ENCODE results near the gene ZGPAT.
"Not testable (repeated sequence)": the region's sequence is repeated elsewhere in the genome, so short reads cannot be mapped to it uniquely, and the experiment has no call there.

The ZGPAT gene

DNA sequence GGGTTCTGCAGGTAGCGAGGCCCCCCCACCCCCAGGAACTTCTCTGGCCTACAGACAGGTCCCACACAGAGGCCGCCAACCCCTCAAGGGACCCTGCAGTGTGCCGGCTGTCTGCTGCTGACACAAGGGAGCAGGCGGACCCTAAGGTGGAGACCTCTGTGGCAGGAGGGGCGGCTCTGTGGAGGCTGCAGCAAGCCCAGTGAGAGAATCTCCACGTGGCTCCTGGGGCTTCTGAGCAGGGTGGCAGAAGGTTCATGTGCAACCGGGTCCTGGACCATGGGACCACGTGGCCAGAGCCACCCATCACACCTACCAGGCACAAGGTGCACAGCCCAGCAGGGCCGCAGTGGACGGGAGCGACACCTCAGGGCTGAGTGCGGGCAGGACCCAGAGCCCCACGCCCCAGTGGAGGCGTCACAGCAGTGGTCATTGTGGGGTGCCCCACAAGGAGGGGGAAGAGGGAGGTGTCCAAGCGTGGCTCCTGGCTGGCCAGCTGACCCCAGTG, 4.3 kb upstream of the ZGPAT start:
- DNase-seq, result no peak

DNA sequence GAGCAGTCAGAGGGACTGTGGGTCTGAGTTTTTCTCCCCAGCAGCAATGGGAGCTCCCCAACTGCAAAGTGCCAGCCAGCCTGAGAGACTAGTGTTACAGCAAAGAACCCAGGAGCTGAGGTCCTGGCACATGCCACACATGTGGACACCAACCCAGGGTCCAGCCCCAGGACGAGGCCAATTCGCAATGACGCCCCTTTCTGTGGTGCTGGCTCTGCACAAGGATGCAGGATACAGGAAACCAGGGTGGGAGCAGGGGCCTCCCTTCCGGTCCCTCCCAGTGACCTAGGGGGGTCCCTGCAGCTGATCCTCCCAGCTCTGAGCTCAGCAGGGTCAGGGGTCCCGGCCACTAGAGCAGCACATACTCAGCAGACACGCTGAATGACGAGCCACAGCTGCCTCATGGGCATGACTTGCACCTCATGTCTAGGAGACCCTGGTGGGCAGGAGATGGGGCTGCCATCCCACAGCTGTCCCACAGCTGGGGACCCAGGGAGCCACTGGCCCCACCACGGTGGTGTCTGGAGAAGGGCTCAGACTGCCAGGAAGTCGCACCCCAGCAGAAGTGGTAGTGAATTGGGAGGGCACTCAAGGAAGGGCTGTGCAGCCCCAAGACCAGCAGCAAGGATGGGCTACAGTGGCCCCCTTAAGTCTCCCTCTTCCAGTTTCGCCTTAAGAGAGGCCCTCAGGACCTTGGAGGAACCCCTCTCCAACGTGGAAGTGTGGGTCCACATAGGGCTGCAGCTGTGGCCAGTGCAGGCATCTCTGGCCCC, 3.7 kb upstream of the ZGPAT start:
- no peak for DNase-seq

DNA sequence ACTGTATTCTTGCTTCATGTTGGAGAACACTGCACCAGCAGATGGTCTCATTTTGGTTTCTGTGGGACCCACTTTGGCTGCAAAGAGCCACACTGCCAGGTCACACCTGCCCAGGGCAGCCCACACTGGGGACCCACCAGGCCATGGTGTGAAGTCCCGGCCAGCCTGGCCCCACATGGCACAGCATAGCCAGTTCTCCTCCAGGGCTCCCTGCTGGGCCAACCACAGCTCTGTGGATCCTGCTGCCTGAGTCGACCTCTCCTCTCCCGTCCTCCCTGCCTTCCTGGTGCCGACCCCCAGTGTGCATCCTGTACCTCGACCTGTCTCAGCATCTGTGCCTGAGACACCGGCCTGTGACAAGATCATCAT, 3.1 kb upstream of the ZGPAT start:
- DNase-seq, result no peak

DNA sequence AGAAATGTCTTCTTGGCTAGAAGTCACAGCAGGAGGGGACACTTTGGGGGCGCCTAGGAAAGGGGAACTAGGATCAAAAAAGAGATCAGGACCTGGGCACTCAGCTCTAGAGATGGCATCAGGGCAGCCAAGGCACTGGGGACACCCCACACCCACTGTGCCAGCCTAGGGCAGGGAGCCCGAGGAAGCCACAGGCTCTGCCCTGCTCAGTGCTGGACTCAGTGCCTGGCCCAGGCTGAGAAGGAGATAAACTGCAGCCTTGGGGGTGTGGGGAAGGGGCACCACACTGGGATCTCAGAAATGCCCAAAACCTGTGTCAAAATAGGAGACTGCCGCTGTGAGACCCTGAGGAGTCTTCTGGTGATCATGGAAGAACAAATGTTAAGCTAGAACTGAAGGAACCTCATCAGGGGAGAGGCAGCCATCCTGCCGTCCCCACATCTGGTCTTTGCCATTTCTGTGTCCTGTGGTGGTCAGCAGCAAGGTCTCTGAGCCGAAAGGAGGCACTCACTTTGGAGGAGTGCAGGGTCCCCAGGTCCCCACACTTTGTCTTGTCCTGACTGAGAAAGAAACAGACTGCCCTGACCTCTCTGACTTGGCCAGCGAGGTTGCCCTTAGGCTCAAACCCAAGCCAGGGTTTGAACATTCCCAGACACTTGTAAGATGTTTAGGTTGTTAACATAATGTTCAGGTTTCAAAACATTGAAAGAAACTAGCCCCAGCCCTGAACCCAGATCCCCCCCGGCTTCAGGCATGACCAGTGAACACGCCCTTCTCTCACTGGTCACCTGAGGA, 2.4 kb upstream of the ZGPAT start:
- DNase-seq, result no peak

DNA sequence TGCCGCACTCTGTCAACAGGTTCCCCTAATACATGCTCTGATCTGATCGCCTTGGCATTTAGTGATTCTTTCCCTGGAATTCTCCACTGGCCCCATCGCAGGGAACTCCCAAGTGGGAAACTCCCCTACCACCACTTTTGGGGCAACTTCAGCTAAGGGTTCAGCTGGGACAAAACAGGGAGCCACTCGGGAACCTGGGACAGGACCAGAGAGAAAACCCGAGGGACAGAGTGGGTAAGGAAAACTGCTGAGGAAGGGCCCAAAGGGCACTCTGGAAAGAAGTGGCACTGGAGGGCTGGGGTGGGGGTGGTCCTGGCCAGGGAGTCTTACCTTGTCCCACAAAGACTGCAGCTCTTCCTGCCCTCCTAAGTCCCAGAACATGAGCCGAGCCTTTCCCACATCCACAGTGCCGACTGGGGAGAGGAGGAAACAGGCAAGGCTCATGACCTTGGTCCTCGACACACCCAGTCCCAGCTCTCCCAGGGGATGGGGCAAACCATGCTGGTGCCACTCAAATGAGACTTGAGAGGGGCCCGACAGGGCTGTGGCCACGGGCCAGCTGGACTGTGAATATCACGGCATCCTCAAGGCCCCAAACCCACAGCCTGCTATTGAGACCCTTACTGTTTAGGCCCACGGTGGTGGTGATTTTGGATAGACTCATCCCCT, 1.7 kb upstream of the ZGPAT start:
- no peak for DNase-seq

DNA sequence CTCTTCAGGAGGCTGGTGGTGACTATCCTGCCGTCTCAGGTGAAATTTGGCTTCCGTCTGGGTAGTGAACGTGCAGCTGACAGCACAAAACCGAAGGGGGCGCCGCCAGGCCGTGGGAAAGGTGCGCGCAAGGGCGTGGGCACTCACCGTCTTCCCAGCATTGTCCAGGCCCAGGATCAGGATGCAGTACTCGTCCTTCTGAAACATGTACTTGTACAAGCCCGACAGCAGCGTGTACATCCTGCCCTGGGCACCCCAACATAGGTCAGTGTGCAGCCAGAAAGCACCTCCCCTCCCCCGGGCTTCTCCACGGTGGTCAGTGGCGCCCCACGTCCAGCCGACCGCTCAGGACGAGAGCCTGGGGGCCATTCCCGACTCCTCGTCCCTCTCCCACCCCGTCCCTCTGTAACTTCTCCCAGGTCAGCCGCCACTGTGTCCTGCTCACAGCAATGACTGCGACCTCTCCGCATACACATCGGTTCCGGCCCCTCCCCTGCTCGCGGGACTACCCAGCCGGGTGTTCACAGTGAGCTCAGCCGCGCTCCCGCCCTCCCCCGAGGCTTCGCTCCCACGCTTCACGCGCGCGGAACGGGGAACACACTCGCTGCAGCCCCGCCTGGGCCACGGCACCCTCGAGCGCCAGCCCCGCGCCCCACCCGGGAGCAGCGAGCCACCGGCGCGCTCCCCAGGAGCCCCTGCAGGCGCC, 834 bp upstream of the ZGPAT start:
- DNase-seq, result peak; percentile 71

DNA sequence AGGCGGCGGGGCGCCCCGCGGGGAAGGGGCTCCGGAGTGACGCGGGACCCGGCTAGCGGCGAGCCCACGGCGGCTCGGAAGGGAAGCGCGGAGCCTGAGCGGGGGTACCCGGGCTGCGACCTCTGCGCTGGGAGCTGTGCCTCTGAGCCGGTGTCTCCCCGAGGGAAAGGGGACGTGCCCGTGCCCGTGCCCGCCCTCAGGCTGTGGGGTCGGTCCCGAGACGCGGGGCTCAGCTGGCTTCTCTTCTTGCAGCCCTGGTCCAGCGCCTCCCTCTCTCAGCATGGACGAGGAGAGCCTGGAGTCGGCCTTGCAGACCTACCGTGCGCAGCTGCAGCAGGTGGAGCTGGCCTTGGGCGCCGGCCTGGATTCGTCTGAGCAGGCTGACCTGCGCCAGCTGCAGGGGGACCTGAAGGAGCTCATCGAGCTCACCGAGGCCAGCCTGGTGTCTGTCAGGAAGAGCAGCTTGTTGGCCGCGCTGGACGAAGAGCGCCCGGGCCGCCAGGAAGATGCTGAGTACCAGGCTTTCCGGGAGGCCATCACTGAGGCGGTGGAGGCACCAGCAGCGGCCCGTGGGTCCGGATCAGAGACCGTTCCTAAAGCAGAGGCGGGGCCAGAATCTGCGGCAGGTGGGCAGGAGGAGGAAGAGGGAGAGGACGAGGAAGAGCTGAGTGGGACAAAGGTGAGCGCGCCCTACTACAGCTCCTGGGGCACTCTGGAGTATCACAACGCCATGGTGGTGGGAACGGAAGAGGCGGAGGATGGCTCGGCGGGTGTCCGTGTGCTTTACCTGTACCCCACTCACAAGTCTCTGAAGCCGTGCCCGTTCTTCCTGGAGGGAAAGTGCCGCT, 686 bp downstream of the ZGPAT start:
- no peak for DNase-seq

DNA sequence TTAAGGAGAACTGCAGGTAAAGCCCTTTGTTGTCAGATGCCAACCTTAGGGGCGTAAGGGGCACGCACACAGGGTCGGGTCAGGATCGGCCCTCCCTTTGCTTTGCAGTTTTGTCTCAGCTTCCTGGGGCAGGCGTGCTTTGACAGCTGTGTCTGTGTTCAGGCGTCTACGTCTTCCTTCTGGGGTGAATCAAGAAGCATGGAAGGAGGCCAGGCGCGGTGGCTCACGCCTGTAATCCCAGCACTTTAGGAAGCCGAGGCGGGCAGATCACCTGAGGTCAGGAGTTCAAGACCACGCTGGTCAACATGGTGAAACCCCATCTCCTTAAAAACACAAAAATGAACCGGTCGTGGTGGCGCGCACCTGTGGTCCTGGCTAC, 1.3 kb downstream of the ZGPAT start:
- DNase-seq, result no peak

DNA sequence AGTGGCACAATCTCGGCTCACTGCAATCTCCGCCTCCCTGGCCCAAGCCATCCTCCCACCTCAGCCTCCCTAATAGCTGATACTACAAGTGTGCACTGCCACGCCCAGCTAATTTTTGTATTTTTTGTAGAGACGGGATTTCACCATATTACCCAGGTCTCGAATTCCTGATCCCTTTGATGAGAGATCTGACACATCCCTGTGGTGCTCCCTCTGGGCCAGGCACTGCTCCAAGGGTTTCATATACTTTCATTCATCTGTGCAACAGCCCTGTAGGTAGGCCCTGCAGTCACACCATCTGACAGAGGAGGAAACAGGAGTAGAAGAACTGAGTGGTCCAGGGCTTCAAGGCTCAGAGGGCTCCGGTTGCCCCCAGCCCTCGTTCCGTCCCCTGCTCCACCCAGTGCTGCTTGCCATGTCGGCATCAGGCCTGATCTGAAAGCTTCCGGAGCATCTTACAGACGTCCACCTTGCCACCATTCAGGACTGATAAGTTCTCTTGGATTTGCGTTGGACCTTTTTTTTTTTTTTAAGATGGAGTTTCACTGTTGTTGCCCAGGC, 3.3 kb downstream of the ZGPAT start:
- DNase-seq, result no peak

DNA sequence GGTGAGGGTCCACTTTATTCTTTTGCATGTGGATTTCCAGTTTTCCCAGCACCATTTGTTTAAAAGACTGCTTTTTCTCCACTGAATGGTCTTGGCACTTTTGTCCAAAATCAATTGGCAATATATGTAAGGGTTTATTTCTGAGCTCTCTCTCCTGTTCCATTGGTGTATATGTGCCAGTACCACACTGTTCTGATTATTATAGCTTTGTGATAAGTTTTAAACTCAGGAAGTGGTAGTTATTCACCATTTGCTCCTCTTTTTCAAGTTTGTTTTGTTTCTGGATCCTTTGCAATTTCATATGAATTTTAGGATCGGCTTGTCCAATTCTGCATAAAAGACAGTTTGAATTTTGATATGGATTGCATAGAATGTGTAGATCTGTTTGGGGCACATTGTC, 4.4 kb downstream of the ZGPAT start:
- DNase-seq, result no peak

DNA sequence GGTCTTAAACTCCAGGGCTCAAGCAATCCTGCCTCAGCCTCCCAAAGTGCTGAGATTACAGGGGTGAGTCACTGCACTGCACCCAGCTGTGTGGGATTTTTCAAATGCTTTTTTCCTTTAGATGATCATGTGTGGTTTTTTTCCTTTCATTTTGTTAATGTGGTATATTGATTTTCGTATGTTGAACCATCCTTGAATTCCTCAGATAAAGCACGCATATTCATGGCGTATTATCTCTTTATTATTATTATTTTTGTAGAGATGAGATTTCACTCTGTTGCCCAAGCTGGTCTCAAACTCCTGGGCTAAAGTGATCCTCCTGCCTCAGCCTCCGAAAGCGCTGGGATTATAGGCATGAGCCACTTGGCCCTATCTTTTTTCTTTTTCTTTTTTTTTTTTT, 7.0 kb downstream of the ZGPAT start:
- no peak for DNase-seq

DNA sequence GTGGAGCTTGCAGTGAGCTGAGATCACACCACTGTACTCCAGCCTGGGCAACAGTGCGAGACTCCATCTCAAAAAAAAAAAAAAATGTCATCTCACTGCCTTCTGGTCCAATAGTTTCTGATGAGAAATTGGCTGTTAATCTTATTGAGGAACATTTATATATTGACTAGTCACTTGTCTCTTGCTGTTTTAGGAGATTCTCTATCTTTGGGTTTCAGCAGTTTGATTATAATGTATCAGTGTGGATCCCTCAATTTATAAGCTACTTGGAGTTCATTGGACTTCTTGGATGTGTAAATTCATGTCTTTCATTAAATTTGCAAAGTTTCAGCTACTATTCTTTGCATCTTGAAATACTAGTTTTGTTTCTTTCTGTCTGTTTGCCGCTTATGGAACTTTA, 11.2 kb downstream of the ZGPAT start:
- no peak for DNase-seq

DNA sequence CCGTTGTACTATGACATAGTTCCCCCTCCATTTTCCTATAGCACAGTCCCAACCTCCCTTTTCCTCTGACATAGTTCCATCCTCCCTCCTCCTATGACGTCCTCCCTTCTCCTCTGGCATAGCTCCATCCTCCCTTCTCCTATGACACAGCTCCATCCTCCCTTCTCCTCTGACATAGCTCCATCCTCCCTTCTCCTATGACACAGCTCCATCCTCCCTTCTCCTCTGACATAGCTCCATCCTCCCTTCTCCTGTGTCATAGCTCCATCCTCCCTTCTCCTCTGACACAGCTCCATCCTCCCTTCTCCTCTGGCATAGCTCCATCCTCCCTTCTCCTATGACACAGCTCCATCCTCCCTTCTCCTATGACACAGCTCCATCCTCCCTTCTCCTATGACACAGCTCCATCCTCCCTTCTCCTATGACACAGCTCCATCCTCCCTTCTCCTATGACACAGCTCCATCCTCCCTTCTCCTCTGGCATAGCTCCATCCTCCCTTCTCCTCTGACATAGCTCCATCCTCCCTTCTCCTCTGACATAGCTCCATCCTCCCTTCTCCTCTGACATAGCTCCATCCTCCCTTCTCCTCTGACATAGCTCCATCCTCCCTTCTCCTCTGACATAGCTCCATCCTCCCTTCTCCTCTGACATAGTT, 15.3 kb downstream of the ZGPAT start:
- DNase-seq, result not testable (repeated sequence)

DNA sequence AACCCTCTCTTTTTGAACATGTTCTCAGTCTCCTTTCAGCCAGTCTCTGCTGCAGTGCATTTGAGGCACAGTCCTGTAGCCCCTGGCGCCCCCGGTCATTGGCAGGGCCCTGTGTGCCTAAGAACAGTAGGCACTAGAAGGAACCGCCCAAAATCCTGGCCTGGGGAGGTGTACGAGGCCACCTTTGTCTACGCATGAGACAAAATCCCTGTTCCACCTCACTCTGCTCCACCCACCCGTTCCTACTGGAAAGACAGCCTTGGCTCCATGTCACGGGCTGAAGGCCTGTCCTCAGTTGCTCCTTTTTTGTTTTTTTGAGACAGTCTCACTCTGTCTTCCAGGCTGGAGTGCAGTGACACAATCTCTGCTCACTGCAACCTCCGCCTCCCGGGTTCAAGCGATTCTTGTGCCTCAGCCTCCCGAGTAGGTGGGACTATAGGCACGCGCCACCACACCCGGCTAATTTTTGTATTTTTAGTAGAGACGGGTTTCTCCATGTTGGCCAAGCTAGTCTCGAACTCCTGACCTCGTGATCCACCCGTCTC, 22.4 kb downstream of the ZGPAT start:
- not testable (repeated sequence) for DNase-seq

DNA sequence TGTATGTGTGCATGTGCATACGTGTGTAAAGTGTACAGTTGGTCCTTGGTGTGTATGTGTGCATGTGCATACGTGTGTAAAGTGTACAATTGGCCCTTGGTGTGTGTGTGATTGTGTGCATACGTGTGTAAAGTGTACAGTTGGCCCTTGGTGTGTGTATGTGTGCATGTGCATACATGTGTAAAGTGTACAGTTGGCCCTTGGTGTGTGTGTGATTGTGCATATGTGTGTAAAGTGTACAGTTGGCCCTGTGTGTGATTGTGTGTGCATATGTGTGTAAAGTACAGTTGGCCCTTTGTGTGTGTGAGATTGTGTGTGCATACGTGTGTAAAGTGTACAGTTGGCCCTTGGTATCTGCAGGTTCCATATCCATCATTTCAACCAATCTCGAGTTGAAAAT, 23.6 kb downstream of the ZGPAT start:
- no peak for DNase-seq

DNA sequence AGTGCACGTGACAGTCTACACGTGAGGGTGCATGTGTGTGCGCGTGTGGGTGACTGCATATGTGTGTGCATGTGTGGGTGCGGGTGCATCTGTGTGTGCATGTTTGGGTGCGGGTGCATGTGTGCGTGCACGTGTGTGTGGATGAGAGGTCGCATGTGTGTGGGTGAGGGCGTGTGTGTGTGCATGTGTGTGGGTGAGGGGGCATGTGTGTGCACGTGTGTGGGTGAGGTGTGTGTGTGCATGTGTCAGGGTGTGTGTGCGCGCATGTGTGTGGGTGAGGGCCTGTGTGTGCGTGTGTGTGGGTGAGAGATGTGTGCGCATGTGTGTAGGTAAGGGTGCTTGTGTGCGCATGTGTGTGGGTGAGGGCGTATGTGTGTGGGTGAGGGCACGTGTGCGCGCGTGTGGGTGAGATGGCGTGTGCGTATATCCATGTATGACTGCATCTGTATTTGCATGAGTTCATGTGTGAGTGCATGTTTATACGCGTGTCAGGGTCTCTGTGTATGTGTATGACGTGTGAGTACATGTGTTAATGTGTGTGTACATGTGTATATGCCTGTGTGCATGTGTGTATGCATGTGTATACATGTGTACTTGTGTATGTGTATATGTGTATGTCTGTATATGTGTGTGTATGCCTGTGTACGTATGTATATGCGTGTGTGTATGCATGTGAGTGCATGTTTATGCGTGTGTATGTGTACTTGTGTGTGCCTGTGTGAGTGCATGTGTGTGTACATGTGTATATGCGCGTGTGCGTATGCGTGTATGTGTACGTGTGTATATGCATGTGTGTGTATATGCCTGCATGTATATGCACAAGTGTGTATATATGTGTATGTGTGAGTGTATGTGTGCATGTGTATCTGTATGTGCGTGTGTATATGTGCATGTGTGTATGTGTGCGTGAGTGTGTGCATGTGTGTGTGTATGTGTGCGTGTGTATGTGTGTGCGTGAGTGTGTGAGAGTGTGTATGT, 24.6 kb downstream of the ZGPAT start:
- no peak for DNase-seq

DNA sequence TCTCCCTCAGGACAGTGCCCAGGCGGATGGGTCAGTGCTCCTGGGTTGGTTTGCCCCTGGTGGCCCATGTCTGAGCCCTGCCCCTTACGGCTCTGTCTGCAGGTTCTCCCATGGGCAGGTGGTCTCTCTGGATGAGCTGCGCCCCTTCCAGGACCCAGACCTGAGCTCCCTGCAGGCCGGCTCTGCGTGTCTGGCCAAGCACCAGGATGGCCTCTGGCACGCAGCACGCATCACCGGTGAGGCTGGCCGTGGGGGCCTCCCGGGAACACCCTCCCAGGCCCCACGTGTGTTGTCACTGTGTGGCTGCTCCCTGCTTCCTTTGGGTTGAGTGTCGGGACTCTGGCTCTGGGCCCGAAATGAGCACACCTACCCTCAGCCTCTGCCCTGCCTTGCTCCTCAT, 25.3 kb downstream of the ZGPAT start:
- DNase-seq, result no peak

DNA sequence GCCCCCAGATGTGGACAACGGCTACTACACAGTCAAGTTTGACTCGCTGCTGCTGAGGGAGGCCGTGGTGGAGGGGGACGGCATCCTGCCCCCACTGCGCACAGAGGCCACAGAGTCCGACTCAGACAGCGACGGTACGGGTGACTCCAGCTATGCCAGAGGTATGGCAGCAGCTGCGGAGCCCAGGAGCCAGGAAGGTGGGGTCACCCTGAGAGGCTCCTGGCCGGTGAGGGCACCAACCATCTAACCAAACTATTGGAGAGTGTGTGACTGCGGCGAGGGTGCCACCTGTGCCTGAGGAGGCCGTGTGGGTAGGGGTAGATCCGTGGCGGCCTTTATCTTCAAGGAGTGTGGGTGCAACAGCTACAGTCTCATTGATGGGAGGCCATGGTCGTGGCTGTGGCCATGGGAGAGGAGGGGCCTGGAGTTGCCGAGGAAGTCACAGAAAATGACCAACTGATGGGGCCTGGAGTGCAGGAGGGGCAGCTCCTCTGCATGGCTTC, 25.8 kb downstream of the ZGPAT start:
- DNase-seq, result no peak

DNA sequence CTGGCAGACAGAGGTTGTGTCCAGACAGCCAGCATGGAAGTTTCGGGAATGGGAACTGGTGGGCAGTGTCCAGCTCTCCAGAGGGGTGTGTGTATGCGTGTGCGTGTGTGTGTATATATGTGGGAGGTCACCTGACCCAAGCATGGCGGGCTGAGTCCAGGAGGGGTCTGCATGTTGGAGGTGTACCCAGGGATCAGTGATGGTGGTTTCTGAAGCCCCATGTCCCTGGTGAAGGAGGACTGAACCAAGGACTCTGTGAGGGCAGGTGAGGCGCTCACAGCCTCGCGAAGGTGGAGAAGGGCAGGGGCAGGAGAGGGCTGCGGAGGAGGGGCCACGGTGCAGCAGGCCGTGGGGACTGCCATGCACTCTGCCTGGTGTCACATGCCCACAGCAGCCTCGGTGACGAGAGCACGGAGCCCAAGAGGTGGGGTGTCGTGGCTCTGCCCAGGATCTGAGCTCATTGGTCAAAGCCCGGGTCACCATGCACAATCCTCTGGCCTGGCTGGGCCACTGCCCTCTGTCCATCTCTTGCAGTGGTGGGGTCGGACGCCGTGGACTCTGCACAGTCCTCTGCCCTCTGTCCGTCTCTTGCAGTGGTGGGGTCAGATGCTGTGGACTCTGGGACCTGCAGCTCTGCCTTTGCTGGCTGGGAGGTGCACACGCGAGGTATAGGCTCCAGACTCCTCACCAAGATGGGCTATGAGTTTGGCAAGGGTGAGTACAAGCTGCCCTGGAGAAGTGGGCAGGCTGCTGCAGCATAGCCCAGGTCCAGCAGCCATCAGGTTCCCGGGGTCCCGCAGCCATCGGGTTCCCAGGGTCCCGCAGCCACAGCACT, 26.5 kb downstream of the ZGPAT start:
- DNase-seq, result no peak
